DMS 273 (cell line): ENCODE measurements around the gene SH2D4B.

Experiments
- DNase-seq: peaks from one replicate; lab custom pipeline; 2025; ENCODE audit not compliant: unreplicated experiment; lab: John Stamatoyannopoulos, UW

The SH2D4B gene

GRCh38 chr10:80537736-80538480, at the start of gene SH2D4B:
Gene SH2D4B, plus strand, starts transcription at chr10:80537902. Its CDS starts 430 bp downstream, at chr10:80538332.
- DNase-seq = no peak

DNA sequence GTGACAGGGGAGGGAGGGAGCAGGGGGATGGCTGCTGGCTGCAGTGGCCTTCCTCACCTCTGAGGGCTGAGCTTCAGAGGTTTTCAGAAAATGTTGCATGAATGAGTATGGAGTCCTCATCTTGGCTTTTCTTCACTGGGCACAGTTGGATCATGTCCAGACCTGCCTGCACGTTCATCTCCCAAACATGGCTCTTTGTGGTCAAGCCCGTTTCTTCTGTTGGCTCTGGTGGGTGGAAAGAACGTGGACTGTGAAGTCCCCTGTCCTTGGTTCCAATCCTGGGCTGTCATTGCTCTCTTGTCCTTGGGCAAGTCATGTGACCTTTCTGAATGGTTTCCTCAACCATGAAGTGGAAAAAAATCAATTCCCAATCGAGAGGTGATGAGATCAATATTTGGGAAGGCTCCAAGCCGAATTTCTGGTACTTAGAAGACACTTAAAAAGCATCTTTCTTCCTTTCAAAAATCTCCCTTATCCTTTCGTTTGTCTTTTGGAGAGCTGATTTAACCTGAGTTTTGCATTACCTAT, 49.1 kb upstream of the SH2D4B start:
- no peak for DNase-seq

DNA sequence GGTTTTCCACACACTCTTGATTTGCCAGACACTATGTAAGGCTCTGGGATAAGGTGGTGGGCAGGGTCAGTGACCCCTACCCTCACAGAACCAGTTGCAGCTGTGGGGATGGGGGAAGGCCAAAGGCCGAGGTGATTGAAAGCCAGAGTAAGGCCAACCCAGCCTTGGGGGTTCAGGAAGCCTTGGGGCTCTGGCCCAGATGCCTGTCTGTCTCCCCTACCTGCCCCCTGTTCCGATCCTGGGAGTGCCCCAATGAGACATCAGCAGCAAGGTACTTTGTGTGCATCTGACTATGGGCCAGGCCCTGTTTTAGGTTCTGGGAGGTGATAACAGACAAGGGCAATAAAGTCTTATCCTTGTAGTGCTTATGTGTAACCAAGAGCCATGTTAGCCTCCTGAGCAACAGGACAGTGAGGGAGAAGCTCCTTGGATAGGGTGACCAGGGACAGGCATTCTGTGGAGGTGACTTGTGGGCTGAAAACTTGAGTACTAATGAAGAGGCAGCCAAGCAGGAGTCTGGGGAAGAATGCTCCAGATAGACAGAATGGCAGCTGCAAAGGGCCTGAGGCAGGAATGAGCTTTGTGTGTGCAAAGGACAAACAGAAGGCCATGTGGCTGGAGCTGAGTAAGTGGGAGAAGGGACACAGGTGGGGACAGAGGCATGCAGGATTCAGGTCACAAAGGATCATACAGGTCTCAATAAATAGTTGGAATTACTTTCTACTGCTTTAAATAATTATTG, 48.2 kb upstream of the SH2D4B start:
- DNase-seq = no peak

DNA sequence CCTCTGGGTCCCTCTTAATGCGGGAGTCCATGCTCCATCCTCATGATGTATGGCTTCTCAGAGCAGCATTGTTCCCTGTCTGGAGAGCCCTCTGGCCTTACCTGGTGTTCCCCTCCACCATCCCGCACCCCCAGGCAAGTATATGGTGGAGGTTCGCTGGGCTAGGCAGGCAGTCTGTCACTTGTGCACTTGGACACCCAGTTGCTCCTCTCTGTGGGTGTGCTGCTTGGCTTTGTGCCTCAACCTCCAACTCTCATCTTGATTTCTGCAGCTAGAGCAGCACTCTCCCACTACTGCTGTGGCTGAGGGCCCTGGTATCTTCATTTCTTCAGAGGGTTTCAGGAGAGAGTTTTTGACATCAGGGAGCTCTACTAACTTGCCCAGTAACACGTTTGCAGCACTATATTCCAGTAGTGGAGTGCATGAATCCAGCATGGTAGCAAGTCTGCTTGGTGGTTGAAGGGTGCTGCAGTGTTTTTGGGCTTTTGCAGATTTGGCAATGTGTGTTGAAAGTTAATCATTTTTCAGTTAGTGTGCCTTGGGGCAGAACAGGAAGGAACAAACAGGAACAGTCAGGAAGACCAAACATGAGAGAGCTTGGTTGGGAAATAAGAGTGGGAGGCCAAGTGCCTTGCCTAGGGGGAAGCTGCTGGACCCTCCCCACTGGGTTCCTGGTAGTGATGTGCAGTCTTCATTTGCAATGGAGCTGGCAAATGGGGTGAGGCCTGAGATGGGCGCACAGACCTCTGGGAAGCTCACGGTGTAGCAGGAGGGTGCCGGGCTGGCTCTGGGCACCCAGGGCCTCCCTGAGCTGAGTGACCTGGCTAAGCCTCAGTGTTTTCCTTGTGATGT, 46.2 kb upstream of the SH2D4B start:
- DNase-seq = no peak

- DNase-seq = no peak
Observed at GRCh38 chr10:80492848-80493521, 44.7 kb upstream of the SH2D4B start.

DNA sequence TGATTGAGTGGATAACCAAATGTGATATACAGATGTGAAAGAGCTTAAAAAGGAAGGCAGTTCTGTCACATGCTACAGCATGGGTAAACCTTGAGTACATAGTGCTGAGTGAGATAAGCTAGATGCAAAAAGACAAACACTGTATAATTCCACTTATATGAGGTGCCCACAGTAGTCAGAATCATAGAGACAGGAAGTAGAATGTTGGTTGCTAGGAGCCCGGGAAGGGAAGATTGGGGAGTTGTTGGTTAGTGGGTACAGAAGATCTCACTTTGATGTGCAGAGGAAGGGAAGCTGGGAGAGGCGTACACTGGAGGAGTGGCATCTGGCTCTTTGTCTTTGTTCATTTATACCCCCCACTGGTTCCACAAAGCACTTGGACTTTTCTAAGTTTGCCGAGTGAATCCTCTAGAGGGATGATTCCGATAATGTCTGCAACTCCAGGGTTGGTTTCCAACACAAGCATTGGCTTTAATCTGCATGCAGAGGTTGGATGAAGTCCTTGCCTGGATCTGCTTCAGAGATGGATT, 44.1 kb upstream of the SH2D4B start:
- peak; percentile 55 for DNase-seq

DNA sequence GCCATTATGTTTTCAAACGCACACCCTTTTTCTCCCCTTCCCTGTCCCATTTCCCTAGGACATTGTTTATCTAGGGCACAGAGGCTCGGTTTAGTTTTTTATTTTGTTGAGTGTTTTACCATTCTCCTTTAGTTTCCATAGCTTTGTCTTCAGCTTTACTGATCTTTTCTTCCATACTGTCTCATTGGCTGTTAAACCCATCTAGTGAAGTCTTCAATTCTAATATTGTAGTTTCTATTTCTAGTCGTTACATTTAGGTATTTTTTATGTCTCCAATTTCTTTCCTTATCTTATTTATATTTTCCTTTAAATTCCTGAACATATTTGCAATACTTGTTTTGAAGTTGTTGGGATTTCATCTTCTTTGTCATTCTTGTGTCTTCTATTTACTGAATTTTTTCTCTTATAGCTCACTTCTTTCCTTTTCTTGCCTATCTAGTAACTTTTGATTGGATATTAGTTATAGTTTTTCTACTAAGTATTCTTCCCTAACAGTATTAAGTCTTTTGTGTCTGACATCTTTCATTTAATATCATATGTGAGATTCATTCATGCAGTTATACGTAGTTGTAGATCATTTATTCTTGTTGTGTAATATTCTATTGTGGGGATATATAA, 41.0 kb upstream of the SH2D4B start:
- DNase-seq = no peak

- peak; percentile 13 for DNase-seq
Observed at GRCh38 chr10:80497187-80498077, 40.3 kb upstream of the SH2D4B start.

- DNase-seq = no peak
Observed at GRCh38 chr10:80498078-80498832, 39.4 kb upstream of the SH2D4B start.

DNA sequence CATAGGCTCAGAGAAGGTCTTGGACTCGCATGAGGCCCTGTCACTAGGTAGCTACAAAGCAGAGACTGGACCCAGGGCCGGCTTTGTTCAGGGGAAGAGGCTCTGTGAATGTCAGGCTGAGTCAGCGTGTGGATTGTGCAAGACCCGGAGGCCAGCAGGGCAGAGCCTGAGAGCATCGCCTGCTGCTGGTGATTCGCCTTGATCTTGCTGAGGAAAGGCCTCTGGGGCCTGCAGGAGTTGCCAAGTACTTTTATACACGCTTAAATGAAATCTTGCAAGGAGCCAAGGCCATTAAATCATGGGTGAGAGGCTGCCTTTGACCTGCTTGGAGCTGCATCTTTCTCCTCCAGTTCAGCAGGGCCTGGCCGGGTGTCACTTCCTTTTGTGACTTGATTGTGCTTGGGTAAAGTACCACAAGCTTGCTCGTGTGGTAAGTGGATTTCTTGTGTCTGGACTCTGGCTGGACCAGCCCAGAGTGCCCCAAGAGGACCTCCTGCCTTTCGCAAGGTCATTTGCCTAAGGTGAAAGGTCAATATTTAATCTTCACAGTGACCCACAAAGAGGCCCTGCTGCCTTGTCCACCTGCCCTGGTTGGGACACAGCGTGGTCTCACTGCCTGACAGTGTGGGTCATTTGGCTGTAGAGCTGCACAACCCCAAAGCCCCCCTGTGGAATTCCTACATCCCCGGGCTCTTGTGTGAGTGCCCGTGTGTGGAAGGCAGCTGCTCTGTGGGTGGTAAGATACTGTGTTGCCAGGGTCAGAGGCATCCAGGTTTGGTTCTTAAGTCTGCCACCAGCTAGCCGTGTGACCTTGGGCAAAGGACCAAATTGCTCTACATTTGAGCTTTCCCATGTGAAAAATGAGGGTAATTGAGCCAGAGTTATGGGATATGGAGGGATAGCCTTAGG, 38.6 kb upstream of the SH2D4B start:
- DNase-seq = peak; percentile 60

- peak; percentile 13 for DNase-seq
Observed at GRCh38 chr10:80500572-80501380, 36.9 kb upstream of the SH2D4B start.

DNA sequence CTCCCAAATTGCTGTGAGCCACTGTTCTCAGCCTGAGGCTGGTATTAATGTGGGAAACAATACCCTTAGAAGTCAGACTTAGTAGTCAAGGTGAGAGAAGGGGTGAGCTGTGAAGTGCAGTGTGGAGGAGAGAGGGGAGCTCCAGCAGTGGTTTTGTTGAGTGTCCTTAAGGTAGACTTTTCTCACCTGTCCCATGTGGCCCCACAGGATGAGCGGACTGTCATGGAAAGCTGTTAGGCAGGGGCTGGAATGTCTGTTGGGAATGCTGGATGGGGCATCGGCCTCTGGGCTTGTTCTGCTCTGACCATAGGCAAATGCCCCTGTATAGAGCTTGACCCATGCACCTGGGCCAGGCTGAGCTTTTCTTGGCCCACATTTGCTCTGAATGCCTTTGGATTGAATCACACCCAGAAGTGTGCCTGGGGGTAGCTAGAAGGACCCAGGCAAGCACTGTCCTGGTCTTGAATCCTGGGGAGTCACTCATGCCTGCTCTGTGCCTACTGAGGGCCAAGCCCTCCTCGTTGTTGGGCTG, 36.3 kb upstream of the SH2D4B start:
- no peak for DNase-seq

DNA sequence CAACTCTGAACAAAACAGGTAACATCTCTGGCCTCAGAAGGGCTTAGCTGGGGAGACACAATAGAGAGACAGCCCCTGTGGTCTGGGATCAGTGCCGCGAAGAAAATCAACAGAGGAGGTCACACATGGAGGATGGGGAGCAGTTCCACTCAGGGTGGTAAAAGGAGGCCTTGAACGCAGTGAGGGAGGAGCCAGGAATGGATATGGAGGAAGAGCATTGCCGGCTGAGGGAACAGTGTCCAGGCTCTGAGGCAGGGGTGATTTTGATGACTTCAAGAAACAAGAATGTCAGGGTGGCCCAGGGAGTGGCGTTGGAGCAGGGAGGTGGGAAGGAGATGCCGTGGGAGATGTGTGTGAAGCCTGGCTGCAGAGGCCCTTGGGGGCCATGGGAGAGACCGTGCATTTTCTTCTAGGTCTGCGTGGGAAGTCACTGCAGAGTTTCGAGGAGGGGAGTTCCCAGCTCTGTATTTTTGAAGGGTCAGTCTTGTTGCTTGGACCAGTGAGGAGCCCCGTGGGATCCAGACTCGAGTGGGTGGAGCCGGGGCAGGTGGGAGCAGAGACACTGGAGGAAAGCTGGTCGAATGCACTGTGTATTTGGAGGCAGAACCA, 35.7 kb upstream of the SH2D4B start:
- DNase-seq = no peak

GRCh38 chr10:80502621-80503583, 34.8 kb upstream of the SH2D4B start:
- no peak for DNase-seq
